ENCODE results near the gene GPR12.

GRCh38 chr13:26722321-26722720 lies 38.3 kb downstream of the GPR12 start:
- TF ChIP-seq, protein P1, sequence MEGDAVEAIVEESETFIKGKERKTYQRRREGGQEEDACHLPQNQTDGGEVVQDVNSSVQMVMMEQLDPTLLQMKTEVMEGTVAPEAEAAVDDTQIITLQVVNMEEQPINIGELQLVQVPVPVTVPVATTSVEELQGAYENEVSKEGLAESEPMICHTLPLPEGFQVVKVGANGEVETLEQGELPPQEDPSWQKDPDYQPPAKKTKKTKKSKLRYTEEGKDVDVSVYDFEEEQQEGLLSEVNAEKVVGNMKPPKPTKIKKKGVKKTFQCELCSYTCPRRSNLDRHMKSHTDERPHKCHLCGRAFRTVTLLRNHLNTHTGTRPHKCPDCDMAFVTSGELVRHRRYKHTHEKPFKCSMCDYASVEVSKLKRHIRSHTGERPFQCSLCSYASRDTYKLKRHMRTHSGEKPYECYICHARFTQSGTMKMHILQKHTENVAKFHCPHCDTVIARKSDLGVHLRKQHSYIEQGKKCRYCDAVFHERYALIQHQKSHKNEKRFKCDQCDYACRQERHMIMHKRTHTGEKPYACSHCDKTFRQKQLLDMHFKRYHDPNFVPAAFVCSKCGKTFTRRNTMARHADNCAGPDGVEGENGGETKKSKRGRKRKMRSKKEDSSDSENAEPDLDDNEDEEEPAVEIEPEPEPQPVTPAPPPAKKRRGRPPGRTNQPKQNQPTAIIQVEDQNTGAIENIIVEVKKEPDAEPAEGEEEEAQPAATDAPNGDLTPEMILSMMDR (IDR thresholded peaks at IDR 0.05): no peak
- no peak for TF ChIP-seq POLR2A (IDR thresholded peaks at IDR 0.05)
- no peak for TF ChIP-seq POLR2AphosphoS5 (IDR thresholded peaks at IDR 0.05)

All from breast epithelium (tissue), 3 donors.